RWPE2 (cell line): ENCODE measurements around the gene RB1.

Source experiments
- ATAC-seq: fragments of 200-7000 bp; cut with Tn5 transposase; 3 replicates; pipeline ENCODE4 v1.9.1; 2021; ENCODE audit warnings: low read depth
- DNase-seq: peaks from one replicate; pipeline ENCODE4 v3.0.0-alpha.2; 2020; ENCODE audit warnings: low spot score
- H3K27ac ChIP-seq: fragments of 450-650 bp; 2 replicates; pipeline ENCODE4 v1.5.1; 2017; ENCODE audit warnings: mild to moderate bottlenecking; ENCODE audit not compliant: poor library complexity, severe bottlenecking
- H3K27me3 ChIP-seq: fragments of 250-450 bp; sonication (Bioruptor Pico); 2 replicates; pipeline ENCODE4 v1.5.1; 2021; ENCODE audit warnings: mild to moderate bottlenecking, moderate library complexity; ENCODE audit not compliant: insufficient read depth, poor library complexity, severe bottlenecking
- H3K36me3 ChIP-seq: fragments of 250-450 bp; sonication (Bioruptor Pico); 2 replicates; pipeline ENCODE4 v1.5.1; 2020; ENCODE audit warnings: low read depth, mild to moderate bottlenecking, moderate library complexity
- H3K4me1 ChIP-seq: fragments of 250-450 bp; sonication (Bioruptor Pico); 2 replicates; pipeline ENCODE4 v1.5.1; 2021; ENCODE audit warnings: mild to moderate bottlenecking, moderate library complexity; ENCODE audit not compliant: insufficient read depth, poor library complexity, severe bottlenecking
- H3K4me3 ChIP-seq: fragments of 250-450 bp; sonication (Bioruptor Pico); 2 replicates; pipeline ENCODE4 v1.5.1; 2021; ENCODE audit warnings: mild to moderate bottlenecking, moderate library complexity; ENCODE audit not compliant: severe bottlenecking
- H3K9me3 ChIP-seq: fragments of 250-450 bp; sonication (Bioruptor Pico); 2 replicates; pipeline ENCODE4 v1.5.1; 2021; ENCODE audit warnings: mild to moderate bottlenecking, moderate library complexity; ENCODE audit not compliant: severe bottlenecking
- TF ChIP-seq, protein P1 (sequence below): fragments of 450-650 bp; IDR thresholded peaks from one replicate; pipeline ENCODE4 v1.5.1; 2017; ENCODE audit warnings: mild to moderate bottlenecking, moderate library complexity; ENCODE audit not compliant: poor library complexity, severe bottlenecking

Gene RB1

DNA sequence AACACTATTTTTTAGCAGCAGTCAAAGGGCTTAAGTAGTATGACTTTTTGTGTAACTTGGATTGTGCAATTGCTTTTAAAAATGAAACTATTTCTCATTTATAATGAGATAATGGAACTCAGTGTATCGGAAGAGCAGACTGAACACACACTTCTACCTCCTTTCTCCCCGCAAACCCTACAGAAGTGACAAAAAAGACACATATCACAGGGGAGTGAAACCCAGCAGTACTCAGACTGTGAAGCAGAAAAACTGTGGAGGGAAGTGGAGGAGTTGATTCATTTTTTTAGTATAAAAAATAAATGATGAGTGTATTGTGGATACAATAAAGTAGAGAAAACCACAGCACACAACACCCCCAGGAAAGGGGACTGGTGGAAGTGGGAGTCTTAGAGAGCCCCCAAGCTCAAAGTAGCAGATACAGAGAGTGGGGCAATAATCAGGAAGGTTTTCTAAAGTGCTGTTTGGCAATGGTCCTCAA lies 99.6 kb downstream of the RB1 start:
- no peak for ATAC-seq
- DNase-seq: no peak
- Histone ChIP-seq H3K9me3 (no peaks in the 10 kb centered on the region), H3K4me3 (no peak overlapping the region), H3K27me3 (no peaks in the 10 kb centered on the region), H3K36me3 (0 out of 2 replicates have a peak, but pooled peaks cover 7% of the 10 kb centered on the region), H3K27ac (peak overlapping the region; percentile 90), H3K4me1 (peaks cover 60% of the 10 kb centered on the region)
- TF ChIP-seq, protein P1, sequence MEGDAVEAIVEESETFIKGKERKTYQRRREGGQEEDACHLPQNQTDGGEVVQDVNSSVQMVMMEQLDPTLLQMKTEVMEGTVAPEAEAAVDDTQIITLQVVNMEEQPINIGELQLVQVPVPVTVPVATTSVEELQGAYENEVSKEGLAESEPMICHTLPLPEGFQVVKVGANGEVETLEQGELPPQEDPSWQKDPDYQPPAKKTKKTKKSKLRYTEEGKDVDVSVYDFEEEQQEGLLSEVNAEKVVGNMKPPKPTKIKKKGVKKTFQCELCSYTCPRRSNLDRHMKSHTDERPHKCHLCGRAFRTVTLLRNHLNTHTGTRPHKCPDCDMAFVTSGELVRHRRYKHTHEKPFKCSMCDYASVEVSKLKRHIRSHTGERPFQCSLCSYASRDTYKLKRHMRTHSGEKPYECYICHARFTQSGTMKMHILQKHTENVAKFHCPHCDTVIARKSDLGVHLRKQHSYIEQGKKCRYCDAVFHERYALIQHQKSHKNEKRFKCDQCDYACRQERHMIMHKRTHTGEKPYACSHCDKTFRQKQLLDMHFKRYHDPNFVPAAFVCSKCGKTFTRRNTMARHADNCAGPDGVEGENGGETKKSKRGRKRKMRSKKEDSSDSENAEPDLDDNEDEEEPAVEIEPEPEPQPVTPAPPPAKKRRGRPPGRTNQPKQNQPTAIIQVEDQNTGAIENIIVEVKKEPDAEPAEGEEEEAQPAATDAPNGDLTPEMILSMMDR: no peak

DNA sequence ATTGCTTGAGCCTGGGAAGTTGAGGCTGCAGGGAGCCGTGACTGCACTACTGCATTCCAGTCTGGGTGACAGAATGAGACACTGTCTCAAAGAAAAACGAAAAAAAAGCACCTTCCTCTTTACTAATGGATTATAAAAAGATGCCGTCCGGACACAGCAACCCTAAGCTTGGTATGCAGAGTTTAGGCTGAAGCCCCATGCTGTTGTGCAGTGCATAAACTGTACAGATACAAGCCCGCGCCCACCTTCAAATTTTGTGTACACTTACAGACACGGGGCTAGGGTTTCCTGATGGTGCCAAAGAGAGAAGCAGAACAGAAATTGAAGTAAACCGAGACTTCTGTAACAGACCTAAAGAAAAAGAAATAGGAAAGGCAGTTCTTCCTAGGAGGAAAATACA lies 100.4 kb downstream of the RB1 start:
- no peak for ATAC-seq
- DNase-seq: no peak
- Histone ChIP-seq H3K27ac (peak overlapping the region; percentile 90), H3K4me3 (no peak overlapping the region), H3K27me3 (no peaks in the 10 kb centered on the region), H3K4me1 (peaks cover 54% of the 10 kb centered on the region), H3K36me3 (peaks cover 13% of the 10 kb centered on the region; the same call in 1 of the 2 replicates), H3K9me3 (no peaks in the 10 kb centered on the region)
- TF ChIP-seq, protein P1: no peak

DNA sequence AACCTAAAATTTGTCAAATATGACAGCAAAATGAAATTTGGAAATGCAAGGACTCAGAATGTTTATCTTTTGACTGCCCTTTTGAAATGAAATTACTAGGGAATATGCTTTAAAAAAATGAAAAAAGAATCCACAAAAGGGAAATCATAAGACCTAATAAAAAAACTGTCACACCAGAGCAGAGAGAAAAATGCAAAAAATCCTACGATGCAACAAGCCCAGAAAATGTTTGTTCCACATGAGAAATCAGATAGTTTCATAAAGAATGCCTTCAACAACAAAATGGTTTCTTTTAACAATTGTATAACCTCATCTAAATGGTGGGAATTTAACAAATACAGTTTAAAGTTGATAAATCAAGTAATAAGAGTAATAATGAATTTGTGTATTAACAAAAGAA lies 101.4 kb downstream of the RB1 start:
- Histone ChIP-seq H3K9me3 (no peaks in the 10 kb centered on the region), H3K4me1 (peaks cover 48% of the 10 kb centered on the region), H3K4me3 (no peak overlapping the region), H3K36me3 (peaks cover 13% of the 10 kb centered on the region; the same call in 1 of the 2 replicates), H3K27me3 (no peaks in the 10 kb centered on the region), H3K27ac (no peak overlapping the region)
- TF ChIP-seq, protein P1: no peak
- DNase-seq (no peak), ATAC-seq (no peak)

DNA sequence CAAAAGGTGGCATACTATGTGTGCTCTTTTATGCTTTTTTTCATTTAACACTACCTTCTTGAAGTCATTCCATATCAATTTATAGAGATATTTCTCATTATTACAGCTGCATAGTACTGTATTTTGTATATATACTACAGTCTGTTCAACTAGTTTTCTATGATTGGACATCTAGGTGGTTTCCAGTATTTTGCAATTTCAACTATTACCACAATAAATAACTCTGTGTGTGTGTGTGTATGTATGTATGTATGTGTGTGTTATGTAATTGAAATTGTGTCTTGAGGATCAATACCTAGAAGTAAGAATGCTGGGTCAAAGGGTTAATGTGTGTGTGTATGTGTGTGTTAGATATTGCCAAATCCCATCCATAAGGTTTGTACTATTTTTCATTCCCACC lies 102.3 kb downstream of the RB1 start:
- no peak for ATAC-seq
- H3K4me3 ChIP-seq: no peak overlapping the region
- peaks cover 48% of the 10 kb centered on the region for H3K4me1 ChIP-seq
- TF ChIP-seq, protein P1: no peak
- no peak overlapping the region for H3K27ac ChIP-seq
- H3K9me3 ChIP-seq: no peaks in the 10 kb centered on the region
- peaks cover 13% of the 10 kb centered on the region; the same call in 1 of the 2 replicates for H3K36me3 ChIP-seq
- no peaks in the 10 kb centered on the region for H3K27me3 ChIP-seq
- no peak for DNase-seq

DNA sequence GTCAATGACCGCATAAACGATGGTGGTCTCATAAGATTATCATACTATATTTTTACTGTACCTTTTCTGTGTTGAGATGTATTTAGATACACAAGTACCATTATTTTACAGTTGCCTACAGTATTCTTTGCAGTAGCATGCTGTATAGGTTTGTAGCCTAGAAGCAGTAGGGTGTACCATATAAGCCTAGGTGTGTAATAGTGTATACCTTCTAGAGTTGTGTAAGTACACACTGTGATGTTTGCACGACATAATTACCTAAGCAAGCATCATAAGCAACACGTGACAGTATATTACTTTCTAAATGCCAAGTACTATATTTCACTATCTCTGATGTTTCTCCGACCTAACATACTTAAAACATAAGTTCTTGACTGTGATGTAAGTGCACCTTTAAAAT lies 106.6 kb downstream of the RB1 start:
- ATAC-seq (no peak), DNase-seq (no peak)
- TF ChIP-seq, protein P1: no peak
- peaks cover 38% of the 10 kb centered on the region for H3K4me1 ChIP-seq
- H3K9me3 ChIP-seq: no peaks in the 10 kb centered on the region
- H3K36me3 ChIP-seq: peaks cover 13% of the 10 kb centered on the region
- no peaks in the 10 kb centered on the region for H3K27me3 ChIP-seq
- peak overlapping the region; percentile 34 for H3K4me3 ChIP-seq
- H3K27ac ChIP-seq: no peak overlapping the region
